HG03378 (cell line): Measurements from ENCODE around the gene ZNF497.
"Not testable (repeated sequence)": the region's sequence is repeated elsewhere in the genome, so short reads cannot be mapped to it uniquely, and the experiment has no call there.

ENCODE experiments used
- ATAC-seq: cut with Tn5 transposase; IDR thresholded peaks from one replicate; pipeline ENCODE4 v1.9.1; 2021; ENCODE audit warnings: mild to moderate bottlenecking, moderate library complexity; ENCODE audit not compliant: unreplicated experiment

ZNF497 gene

DNA sequence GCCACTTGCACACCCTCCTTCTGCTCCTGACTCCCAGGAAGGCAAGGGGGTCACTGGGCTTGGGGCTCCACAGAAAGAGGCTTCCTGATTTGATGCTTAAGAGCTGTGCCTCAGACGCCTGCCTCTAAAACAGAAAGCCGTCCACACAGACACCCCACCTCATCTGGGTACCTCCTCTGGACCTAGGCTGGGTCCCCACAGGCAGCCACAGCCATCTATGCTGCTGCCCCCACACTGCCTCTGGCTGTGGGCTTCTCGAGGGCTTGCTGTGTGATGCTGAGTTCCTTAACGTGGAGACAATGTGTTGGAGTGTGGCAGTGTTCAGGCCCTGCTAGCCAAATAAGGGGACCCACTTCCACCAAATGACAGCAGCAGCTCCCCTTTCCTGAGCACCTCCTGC is 44.3 kb downstream of the ZNF497 start:
- ATAC-seq = no peak

DNA sequence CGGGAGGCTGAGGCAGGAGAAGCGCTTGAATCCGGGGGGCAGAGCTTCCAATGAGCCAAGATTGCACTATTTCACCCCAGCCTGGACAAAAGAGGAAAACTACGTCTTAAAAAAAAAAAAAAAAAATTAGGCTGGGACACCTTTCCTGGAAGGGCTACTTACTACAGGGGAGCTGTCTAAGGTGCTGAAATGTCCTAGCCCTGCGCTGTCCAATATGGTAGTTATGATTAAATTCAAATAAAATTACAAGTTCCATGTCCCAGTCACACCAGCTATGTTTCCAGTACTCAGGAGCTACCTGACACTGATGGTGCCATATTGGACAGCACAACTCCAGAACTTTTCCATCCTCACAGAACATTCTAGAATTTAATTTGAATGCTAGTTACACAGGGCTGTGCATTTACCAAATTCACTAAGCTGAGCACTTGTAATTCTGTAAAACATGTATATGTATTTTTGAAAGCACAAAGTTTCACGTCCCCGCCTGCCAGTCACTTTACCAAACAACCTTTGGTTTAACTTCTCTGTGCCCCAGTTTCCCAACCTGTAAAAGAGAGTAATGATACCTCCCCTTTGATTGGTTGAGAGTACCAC is 45.0 kb downstream of the ZNF497 start:
- no peak for ATAC-seq

DNA sequence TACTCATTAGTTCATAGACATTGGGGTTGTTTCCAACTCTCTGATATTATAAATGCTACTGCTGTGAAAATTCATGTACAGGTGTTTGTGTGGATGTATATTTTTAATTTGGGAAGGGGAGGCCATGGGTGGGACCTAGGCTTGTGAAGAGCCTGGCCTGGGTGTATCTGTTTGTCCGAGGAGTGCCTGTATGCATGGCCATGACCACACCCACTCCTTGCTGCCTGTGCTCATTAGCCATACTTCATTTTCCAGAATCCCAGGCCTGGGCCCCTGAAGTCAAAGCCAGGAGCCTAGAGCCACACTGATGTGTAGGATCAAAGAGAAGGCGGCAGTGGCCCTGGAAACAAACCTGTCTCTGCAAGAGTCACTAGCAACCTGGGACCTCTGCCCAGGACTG is 47.0 kb downstream of the ZNF497 start:
- no peak for ATAC-seq

DNA sequence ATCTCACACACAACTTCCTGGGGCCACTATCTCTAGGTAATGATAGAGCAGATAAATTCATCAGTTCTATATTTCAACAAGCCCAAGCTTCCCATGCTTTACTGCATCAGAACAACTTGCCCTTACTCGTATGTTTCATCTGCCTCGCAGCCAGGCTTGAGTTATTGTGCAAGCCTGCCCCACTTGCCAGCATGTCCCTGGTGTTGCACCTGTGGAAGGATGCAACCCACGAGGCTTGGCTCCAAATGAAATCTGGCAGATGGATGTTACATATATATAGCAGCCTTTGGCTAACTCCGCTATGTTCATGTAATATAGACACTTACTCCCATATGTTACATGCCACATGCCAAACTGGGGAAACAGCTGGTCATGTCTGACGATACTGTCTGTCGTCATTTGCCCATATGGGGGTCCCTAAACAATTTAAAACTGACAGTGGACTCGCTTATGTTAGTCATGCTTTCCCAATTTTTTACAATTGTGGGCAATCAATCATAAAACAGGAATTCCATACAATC is 51.1 kb downstream of the ZNF497 start:
- no peak for ATAC-seq

DNA sequence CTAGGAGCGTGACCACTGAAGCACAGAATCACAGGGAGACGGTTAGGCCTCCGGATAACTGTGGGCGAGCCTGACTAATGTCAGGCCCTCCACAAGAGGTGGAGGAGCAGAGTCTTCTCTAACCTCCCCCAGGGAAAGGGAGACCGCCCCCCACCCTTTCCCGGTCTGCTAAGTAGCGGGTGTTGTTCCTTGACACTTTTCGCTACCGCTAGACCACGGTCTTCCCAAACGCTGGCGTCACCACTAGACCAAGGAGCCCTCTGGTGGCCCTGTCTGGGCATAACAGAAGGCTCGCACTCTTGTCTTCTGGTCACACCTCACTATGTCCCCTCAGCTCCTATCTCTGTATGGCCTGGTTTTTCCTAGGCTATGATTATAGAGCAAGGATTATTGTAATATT is 51.9 kb downstream of the ZNF497 start:
- not testable (repeated sequence) for ATAC-seq

DNA sequence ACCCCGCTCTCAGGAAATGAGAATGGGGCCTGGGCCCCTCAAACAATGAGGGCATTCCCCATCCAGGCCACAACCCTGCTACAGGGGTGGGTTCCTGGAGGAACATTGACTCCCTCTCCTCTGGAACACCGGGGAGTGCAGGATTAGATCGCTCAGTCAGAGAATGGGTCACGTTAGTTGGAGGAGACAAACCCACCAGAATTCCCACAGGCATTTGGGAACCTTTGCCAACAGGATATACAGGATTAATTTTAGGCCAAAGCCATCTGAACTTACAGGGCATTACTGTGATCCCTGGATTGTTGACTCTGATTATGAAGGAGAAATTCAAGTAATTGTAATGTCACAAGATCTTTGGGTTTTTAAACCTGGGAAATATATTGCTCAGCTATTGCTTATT is 54.8 kb downstream of the ZNF497 start:
- no peak for ATAC-seq

DNA sequence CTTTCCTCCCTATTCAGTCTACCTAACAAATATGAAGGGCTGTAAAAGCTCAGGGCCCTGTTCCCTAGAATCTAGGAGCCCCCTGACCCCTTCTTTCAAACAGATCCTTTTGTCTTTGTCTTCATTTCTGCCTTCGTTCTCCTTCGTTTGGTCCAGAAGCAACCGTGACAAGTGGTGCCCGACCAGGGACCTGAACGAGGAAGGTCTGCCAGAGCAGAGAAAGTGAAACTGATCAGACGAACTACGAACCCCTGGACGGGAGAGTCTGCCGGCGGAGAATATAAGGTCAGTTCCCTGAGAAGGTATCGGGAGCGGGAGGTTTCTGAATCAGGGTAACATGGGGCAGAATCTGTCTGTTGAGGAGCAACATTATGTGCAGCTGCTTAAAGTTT is 56.6 kb downstream of the ZNF497 start:
- ATAC-seq = no peak

DNA sequence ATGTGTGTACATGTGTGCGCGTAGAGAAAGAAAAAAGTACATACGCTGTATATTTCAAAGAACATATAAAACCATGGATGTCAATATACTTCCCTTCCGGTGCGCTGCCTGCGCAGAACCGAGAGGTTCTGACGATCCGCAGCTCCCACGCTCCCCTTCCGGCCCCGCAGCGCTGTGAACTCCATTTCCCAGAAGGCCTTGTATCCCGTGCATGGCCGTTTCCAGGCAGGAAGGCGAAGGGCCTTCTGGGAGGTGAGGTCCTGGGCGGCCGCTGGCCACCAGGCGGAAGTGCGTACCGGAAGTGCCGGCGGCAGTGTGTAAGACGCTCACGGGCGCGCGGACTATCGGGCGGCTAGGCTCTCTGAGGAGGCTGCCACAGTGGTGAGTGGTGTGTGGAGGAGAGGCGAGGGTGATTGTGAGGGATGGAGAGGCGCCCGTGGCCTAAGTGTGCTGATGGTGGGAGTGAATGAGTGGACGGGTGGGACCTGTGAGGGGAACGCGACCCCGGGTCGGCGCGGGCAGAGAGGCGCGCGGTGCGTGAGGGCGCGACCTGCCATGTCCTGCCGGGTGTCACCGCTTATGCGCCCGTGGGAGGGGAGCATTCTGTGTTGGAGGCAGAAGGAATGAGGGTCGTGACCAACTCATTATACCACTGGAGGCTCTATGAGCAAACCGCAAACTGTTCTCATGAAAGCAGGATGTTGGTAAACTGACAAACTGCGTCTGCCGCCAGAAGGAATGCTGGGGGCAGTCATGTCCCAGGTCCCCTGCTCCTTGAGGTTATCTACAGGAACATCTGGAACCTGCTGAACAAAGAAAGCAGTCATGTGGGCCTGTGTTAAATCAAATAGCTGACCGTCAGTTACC is 57.3 kb downstream of the ZNF497 start, which contains the start of gene ERVK3-1:
ERVK3-1 (plus strand) TSS at position 313 of the 867 bp plus-strand sequence. CDS start 6,792 bp downstream, outside the sequence.
- ATAC-seq = peak; percentile 89

DNA sequence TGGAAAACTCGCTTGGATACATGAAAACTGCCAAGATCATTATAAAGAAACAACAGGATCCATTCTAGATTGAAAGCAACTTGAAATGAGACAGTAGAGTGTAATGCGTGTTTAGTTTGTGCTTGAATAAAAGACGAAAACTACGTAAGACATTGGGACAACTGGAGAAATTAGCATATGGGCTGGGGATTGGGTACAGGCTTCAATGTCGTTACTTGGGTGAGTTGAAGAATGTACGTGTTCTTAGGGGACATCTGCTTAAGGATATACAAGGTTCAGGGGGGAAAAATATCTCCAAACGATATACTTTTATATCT is 57.8 kb downstream of the ZNF497 start:
- ATAC-seq = peak; percentile 7
